K562 (cell line): Measurements from ENCODE around the gene TALDO1. TPM values are rescaled to one million over a fixed set of nuclear protein-coding genes. Genes with fewer than 3 reads are reported as not detected.
A peak's percentile ranks its signal among the peaks of the same experiment; 100 is the strongest.

Experiments
- CTCF ChIP-seq, 3 experiments: IDR thresholded peaks in 2 of 3; conservative IDR thresholded peaks in 1 of 3; 2 replicates each; pipeline ENCODE4 v1.5.1; 2011 to 2012; ENCODE audit warnings: low read length in 3 of 3, mild to moderate bottlenecking in 3 of 3, control low read depth in 2 of 3, improper control_type of control experiment in 1 of 3, inconsistent platforms in 1 of 3, low read depth in 1 of 3, mixed read lengths in 1 of 3, moderate library complexity in 1 of 3; ENCODE audit not compliant: insufficient read depth in 2 of 3
- RBM22 ChIP-seq: fragments of 200-400 bp; formaldehyde crosslinking; IDR thresholded peaks from 2 replicates; pipeline ENCODE4 v1.6.1; 2018; ENCODE audit warnings: low read length, low read depth; ENCODE audit not compliant: poor library complexity, severe bottlenecking
- VEZF1 ChIP-seq: fragments of 200-800 bp; sonication (Bioruptor generic); IDR thresholded peaks from 2 replicates; pipeline ENCODE4 v1.6.1; 2017; ENCODE audit warnings: missing genetic modification characterization, missing compliant biosample characterization
- ZFP36 ChIP-seq: fragments of 150-350 bp; IDR thresholded peaks from 2 replicates; pipeline ENCODE4 v1.6.1; 2018; ENCODE audit warnings: low read length, low read depth; ENCODE audit not compliant: partially characterized antibody
- polyA plus RNA-seq, 8 experiments: library from polyadenylated mRNA; depleted of rRNA in 4 of 8; stranded (reverse) in 5 of 8; unstranded in 3 of 8; fragments of >200 nt; fragmentation: Nextera tagmentation in 2 of 8; fragmentation: Illumina TruSeq in 1 of 8; extraction: Ambion mirVana in 2 of 8; extraction: Trizol in 1 of 8; gene quantifications; 2 replicates each; pipeline versions ENCODE4 v1.2.1 to v1.2.3, GENCODE V29; 2011 to 2014; ENCODE audit warnings: inconsistent platforms in 1 of 8, missing spikeins in 1 of 8
- total RNA-seq, 7 experiments: library from RNA; depleted of rRNA in 6 of 7; stranded (reverse); fragments of >200 nt in 6 of 7; fragmentation: Illumina TruSeq in 2 of 7; extraction: Trizol in 2 of 7; gene quantifications; 2 replicates each; pipeline versions ENCODE4 v1.2.1 to v1.2.3, GENCODE V29; 2011 to 2021; ENCODE audit warnings: low replicate concordance in 1 of 7

Gene TALDO1
- total and polyA plus RNA-seq, 9 of the 15 experiments (the other 6 are each of a cell fraction or from before 2014, with no cell fraction given) = 260 to 541 (median 441) TPM

GRCh38 chr11:723120-723883 is 24.0 kb upstream of the TALDO1 start (continued):
- TF ChIP-seq RBM22 (no peak), VEZF1 (CRISPR knock-in tag) (peak; percentile 24; the same call in 1 of the 2 replicates), ZFP36 (peak; percentile 46), CTCF (IDR thresholded peaks at IDR 0.05 in 2 of 3, conservative IDR thresholded peaks at IDR 0.05 in 1 of 3; ENCODE audit: insufficient read depth in 2 of 3, low read depth in 1 of 3, low read length in 3 of 3) (peak; percentile 55 to 73 (median 59))
- TF ChIP-seq, all 486 proteins: peak for 7
